HG02588 (cell line): ENCODE results near the gene TM7SF3.
"Not testable (repeated sequence)": the region's sequence is repeated elsewhere in the genome, so short reads cannot be mapped to it uniquely, and the experiment has no call there.

ENCODE experiments used
- ATAC-seq: cut with Tn5 transposase; IDR thresholded peaks from one replicate; pipeline ENCODE4 v1.9.1; 2021; ENCODE audit warnings: mild to moderate bottlenecking, moderate library complexity; ENCODE audit not compliant: unreplicated experiment

Gene TM7SF3, protein sequence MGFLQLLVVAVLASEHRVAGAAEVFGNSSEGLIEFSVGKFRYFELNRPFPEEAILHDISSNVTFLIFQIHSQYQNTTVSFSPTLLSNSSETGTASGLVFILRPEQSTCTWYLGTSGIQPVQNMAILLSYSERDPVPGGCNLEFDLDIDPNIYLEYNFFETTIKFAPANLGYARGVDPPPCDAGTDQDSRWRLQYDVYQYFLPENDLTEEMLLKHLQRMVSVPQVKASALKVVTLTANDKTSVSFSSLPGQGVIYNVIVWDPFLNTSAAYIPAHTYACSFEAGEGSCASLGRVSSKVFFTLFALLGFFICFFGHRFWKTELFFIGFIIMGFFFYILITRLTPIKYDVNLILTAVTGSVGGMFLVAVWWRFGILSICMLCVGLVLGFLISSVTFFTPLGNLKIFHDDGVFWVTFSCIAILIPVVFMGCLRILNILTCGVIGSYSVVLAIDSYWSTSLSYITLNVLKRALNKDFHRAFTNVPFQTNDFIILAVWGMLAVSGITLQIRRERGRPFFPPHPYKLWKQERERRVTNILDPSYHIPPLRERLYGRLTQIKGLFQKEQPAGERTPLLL

DNA sequence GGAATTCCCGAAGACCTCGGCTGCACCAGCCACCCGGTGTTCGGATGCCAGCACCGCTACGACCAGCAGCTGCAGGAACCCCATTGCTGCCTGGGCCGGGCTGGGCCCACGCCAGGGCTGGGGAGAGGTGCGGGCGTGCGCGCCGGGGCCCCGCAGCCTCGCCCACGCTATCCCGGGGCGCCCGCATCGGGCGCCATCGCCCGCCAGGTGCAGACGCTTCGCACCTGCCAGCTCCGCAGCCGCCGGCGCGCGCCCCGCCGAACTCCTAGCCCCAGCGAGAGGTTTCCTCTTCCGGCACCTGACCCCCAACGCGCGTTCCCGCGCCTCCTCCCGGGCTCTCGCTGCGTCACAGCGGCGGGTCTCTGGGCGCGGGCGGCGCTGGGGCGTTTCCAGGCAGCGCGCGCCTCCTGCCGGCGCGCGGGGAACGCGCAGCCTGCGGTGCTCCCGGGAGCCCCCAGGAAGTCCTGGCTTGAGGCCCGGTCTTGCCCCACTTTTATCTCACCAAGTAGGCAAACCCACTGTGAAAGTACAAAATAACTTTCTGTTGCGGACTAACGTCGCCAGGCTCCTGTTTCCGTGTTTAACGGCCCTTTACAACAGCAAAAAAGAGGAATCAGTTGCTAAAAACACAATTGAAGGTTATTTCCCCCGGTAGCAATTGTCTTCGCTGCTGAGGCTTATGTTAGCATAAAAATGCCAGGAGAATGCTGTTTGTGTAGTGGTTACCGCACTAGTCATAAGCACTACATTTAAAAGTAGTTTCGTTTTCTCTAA lies at the start of gene TM7SF3:
Gene TM7SF3, minus strand, starts transcription at position 300 of the 774 bp plus-strand sequence. Its CDS starts 216 bp downstream, at position 84.
- peak; percentile 88 for ATAC-seq

DNA sequence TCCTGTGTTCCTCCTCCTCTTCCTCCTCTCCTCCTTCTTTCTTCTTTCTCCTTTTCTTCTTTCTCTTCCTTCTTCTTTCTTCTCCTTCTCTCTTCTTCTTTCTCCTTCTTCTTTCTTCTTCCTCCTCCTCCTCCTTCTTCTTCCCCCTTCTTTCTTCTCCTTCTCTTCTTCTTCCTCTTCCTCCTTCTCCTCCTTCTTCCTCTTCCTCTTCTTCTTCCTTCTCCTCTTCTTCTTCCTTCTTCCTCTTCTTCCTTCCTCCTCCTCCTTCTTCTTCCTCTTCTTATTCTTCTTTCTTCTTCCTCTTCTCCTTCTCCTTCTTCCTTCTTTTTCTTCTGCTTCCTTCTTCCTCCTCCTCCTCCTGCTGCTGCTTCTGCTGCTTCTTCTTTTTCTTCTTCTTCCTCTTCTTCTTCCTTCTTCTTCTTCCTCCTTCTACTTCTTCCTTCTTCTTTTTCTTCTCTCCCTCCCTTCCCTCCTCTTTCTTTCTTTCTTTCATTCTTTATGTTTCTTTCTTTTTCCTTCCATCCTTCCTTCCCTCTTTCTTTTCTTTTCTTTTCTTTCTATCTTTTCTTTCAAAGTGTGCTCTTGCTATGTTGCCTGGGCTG lies 49.2 kb upstream of the TM7SF3 start:
- no peak for ATAC-seq

DNA sequence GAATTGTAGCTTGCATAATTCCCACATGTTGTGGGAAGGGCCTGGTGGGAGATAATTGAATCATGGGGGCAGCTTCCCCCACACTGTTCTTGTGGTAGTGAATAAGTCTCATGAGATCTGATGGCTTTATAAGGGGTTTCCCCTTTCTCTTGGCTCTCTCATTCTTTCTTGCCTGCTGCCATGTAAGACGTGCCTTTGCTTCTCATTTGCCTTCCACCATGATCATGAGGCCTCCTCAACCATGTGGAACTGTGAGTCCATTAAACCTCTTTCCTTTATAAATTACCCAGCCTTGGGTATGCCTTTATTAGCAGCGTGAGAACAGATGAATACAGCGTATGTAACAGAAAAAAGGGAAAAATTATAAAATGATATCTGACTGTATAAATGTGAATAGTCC lies 47.1 kb upstream of the TM7SF3 start:
- ATAC-seq: no peak

DNA sequence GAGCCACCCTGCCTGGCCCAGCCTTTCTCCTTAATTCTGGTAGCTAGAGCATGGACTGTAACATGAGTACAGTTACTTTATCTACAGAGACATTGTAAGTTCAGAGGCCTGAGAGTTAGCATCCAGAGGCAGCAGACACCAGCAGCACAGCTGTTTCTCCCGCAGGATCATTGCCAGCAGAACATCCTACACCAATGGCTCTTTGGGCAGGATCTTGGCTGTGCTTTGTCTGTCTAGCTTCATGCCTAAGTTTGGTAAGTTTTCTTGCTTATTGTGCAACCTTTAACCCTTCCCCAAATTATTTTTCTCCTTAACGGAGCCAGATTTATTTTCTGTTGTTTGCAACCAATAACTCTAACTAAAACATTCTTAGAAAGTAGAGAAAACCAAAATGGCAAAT lies 46.6 kb upstream of the TM7SF3 start:
- no peak for ATAC-seq

DNA sequence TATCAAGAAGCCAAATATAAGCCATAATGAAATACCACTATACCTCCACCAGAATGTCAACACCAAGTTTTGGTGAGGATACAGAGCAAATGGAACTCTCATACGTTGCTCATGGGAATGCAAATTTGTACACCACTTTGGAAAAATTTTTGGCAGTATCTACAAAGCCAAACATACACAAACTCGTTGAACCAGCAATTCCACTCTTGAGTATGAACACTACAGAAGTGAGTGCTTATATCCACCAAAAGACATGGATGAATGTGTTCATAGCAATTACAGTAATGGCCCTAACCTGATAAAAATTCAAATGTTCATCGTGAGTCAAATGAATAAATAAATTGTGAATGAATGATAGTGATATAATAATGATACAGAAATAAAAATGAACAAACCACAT lies 43.4 kb upstream of the TM7SF3 start:
- no peak for ATAC-seq

DNA sequence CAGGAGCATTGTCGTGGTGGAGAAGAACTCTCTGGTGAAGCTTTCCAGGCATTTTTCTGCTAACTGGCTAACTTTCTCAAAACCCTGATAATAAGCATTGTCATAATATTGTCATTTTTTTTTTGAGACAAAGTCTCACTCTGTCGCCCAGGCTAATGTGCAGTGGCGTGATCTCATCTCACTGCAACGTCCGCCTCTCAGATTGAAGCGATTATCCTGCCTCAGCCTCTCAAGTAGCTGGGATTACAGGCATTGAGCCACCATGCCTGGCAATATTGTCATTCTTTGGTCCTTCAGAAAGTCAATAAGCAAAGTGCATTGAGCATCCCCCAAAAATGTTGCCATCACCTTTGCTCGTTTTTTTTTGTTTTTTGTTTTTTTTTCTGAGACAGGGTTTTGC lies 41.8 kb upstream of the TM7SF3 start:
- ATAC-seq: no peak

DNA sequence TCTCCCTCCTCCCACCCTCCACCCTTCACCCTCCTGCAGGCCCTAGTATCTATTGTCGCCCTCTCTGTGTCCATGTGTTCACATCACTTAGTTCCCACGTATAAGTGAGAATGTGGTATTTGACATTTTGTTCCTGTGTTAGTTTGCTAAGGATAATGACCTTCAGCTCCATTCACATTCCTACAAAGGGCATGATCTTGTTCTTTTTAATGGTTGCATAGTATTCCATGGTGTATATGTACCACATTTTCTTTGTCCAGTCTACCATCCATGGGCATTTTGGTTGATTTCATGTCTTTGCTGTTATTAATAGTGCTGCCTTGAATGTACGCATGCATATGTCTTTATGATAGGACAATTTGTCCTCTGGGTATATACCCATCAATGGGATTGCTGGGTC lies 38.6 kb upstream of the TM7SF3 start:
- ATAC-seq: no peak

DNA sequence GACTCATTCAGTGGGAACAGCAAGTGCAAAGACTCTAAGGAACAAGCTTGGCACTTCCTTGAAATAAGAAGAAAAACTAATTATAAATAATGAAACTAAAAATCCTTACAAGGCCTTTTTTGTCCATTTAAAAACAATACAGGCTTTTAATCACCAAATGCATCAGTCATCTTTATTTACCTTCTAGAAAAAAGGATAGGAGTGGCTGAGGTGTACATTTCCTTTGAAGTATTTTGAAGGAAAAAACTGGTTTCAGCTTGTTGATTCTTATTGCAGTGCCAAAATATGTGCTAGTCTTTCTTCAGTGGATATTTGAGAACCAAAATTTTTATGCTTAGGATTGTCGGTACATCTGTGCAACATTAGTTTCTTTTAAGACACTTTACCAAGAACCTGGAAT lies 38.0 kb upstream of the TM7SF3 start:
- no peak for ATAC-seq

DNA sequence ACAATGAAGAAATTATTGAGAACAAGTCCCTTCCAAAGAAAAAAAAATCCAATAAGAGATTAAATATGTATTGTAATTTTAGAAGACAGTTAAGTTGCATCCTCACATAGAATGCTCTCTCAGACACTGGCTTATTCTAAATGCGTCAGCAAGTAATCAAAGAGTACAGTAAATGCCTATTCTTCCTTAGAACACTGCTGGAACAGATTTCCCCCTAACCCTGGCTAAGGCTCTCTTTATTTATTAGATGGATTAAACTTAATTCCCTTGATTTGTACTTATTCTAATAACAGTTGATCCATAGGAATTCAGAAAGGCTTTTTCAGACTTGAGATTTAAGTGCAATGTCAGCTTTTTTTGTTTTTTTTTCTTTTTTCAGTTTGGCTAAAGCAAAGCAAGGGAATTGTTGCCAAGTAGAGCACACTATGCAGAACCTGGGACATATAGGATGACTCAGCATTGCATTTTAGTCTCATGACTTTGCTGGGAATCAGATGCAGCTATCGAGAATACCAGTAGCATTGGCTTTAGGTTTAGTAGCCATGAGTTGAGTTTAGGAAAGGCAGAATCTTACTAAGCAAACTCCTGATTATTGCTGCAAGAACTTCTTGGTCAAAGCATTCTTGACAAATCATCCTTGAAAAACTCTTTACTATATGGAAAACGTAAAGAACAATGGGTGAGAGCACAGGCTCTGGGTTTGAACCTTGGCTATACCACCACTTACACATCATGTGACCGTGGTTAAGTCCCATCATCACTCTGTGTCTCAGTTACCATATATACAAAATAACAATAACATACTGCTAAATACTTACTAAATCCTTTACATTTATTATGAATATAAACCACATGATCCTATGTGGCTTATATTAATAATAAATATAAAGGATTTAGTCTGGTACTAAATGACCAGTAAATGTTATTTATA lies 34.9 kb upstream of the TM7SF3 start:
- ATAC-seq: no peak

DNA sequence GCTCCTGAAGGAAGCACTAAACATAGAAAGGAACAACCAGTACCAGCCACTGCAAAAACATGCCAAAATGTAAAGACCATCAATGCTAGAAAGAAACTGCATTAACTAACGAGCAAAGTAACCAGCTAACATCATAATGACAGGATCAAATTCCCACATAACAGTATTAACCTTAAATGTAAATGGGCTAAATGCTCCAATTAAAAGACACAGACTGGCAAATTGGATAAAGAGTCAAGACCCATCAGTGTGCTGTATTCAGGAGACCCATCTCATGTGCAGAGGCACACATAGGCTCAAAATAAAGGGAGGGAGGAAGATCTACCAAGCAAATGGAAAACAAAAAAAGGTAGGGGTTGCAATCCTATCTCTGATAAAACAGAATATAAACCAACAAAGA lies 27.8 kb upstream of the TM7SF3 start:
- ATAC-seq: not testable (repeated sequence)

DNA sequence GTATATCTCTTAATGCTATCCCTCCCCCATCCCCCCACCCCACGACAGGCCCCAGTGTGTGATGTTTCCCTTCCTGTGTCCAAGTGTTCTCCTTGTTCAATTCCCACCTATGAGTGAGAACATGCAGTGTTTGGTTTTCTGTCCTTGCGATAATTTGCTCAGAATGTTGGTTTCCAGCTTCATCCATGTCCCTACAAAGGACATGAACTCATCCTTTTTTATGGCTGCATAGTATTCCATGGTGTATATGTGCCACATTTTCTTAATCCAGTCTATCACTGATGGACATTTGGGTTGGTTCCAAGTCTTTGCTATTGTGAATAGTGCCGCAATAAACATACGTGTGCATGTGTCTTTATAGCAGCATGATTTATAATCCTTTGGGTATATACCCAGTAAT lies 26.5 kb upstream of the TM7SF3 start:
- ATAC-seq: not testable (repeated sequence)

DNA sequence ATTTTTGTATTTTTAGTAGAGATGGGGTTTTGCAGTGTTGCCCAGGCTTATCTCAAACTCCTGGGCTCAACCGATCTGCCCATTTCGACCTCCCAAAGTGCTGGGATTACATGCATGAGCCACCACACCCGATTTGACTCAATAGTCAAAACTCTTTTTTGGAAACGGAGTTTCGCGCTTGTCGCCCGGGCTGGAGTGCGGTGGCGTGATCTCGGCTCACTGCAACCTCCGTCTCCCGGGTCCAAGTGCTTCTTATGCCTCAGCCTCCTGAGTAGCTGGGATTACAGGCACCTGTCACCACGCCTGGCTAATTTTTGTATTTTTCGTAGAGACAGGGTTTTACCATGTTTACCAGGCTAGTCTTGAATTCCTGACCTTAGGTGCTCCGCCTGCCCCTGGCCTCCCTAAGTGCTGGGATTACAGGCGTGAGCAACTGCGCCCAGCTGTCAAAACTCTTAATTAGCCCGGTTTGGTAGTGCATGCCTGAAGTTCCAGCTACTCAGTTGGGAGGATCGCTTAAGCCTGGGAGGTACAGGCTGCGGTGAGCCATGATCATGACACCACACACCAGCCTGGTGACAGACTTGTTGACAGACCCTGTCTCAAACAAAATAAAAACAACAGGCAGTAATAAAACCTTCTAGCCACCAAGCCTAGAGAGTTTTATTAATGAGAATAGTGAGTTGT lies 20.6 kb upstream of the TM7SF3 start:
- ATAC-seq: no peak

DNA sequence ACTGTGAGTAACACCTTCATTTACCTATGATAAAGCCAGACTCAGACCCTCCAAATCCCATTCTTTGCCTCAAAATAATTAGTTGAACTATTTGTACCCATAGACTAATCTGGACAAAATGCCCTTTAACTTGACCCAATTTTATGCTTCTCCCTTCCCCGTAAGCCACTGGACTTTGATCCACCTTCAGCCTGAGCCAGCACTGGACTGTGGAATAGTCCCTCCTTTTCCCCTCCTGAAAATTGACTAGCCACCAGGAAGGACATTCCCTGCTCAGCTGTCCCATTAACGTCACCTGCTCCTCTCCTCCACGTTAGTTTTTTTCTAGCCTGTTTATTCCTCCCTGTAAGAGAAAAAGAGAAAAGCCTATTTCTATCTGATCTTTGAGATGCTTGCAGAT lies 18.5 kb upstream of the TM7SF3 start:
- no peak for ATAC-seq

DNA sequence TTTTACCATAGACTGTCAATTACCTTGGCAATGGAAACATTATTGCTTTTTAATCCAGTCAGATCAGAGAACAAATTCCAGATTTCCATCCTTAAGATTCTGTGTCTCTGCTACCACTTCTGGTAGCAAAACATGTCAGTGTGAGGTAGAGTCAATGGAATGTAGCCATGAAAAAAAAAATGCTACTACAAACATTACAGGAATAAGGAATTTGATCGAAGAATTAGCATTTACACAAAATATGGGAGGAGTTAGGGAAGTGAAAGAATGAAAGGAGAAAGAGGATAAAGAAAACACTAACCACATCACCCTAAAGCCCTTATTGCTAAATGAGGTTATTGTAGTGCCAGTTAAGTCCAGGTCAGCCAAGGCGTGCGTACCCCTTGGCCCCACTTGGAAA lies 17.3 kb upstream of the TM7SF3 start:
- ATAC-seq: no peak

DNA sequence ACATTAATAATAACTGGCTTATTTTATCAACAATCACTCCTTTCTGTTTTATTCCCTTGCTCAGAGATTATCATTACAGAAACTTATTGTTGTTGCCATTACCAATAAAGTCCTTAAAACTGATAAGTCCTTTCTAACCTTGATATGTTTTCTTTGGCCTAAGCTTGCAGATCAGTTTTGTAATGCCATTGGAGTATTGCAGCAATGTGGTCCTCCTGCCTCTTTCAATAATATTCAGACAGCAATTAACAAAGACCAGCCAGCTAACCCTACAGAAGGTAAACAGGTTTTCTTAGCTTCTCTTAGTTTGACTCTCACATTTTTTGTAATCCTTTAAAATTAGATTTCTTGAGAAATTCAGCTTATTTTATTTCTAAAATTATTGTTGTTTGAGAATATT lies 12.1 kb upstream of the TM7SF3 start:
- ATAC-seq: no peak

DNA sequence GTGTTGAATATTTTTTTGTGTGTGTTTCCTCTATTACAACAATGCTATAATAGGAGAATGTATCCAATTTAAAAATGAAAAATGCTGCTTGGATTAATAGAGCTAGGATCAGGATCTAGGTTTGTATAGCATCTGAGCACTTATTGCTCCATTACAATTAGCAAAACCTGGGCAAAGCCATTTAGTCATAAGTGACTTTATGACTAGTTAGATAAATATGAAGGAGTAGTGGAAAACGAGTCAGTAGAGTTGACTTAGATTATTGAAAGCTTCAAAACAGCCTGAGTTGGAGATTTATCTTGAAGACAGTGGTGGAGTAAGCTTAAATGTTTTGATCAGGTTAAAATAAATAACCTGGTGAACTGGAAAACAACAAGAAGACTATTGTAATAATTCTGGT lies 10.9 kb upstream of the TM7SF3 start:
- no peak for ATAC-seq

DNA sequence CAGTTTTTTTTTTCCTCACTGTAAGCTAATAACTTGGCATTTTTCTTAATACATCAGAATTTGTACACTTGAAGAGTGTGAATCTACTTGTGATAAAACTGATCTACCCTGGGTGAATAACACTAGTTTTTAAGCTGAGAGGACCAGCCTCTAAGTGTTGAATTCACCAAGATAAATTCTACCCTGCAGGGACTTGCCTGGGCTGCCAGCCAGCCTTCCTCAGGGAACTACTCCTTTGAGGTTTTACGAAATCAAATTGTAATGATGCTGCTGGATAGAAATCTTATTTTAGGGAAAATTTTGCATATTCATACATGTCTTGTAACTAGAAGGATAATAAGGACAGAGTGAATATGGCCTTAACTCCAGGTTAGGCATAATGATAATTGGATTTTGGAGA lies 10.1 kb upstream of the TM7SF3 start:
- ATAC-seq: no peak

DNA sequence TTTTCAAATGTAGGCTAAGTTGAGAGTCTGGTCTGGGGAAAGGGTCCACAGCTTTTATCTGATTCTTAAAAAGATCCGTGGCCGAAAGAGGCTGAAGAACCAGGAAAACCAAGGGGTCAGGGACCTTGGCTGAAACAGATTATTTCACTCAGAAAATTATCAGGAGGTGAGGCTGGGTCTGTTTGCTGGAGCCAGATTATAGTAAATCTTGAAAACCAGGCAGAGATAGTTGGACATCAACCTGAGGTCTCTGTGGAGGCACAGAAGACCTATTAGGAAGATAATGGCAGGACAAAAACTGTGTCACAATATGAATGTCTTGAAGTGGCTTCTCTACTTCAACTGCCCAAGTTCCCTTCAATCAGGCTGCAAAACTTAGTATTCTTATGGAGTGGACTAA lies 6.6 kb upstream of the TM7SF3 start:
- no peak for ATAC-seq

DNA sequence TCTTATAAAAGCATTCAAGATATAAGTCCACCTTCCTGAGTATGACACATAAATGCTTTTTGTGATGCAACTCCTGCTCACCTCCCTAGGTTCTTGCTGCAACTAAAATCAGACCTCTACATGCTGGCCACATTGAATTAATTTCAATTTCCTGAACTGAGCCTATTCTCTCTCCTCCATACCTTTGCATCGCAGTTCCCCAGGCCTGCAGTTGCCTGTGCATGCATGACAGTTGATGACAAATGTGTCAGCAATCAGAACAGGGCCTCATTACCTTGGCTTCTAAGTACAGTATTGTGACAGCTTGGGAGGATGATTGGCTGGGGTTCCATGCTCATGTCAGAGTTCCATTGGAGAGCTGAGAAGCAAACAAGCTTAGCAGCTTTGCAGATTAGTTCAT lies 3.9 kb upstream of the TM7SF3 start:
- ATAC-seq: no peak
